GM18868 (cell line): ENCODE results near the gene ZNF80.
"Not testable (repeated sequence)": the region's sequence is repeated elsewhere in the genome, so short reads cannot be mapped to it uniquely, and the experiment has no call there.

Source experiments
- ATAC-seq: cut with Tn5 transposase; IDR thresholded peaks from one replicate; pipeline ENCODE4 v1.9.1; 2021; ENCODE audit warnings: mild to moderate bottlenecking, moderate library complexity; ENCODE audit not compliant: unreplicated experiment

Gene ZNF80

GRCh38 chr3:114237478-114237877 is at the start of gene ZNF80:
Gene ZNF80, minus strand, starts transcription at chr3:114237578. Its CDS starts 504 bp downstream, at chr3:114237074.
- ATAC-seq: not testable (repeated sequence)

GRCh38 chr3:114286266-114286665 is 48.9 kb upstream of the ZNF80 start:
- ATAC-seq: no peak

- ATAC-seq: no peak
Measured at GRCh38 chr3:114285648-114286230, 48.4 kb upstream of the ZNF80 start.

- no peak for ATAC-seq
Measured at GRCh38 chr3:114284644-114285043, 47.3 kb upstream of the ZNF80 start.

GRCh38 chr3:114276856-114277255 is 39.5 kb upstream of the ZNF80 start:
- ATAC-seq: not testable (repeated sequence)

GRCh38 chr3:114274929-114275328 is 37.6 kb upstream of the ZNF80 start:
- no peak for ATAC-seq

- no peak for ATAC-seq
Measured at GRCh38 chr3:114272271-114272670, 34.9 kb upstream of the ZNF80 start.

GRCh38 chr3:114270019-114270418 is 32.6 kb upstream of the ZNF80 start:
- no peak for ATAC-seq

- no peak for ATAC-seq
Measured at GRCh38 chr3:114260152-114260551, 22.8 kb upstream of the ZNF80 start.

- no peak for ATAC-seq
Measured at GRCh38 chr3:114259566-114259965, 22.2 kb upstream of the ZNF80 start.

GRCh38 chr3:114253505-114253904 is 16.1 kb upstream of the ZNF80 start:
- ATAC-seq: no peak

GRCh38 chr3:114252954-114253353 is 15.6 kb upstream of the ZNF80 start:
- ATAC-seq: no peak

- peak; percentile 97 for ATAC-seq
Measured at GRCh38 chr3:114242947-114243346, 5.6 kb upstream of the ZNF80 start.

- ATAC-seq: no peak
Measured at GRCh38 chr3:114241262-114241661, 3.9 kb upstream of the ZNF80 start.

GRCh38 chr3:114238146-114238785 is 888 bp upstream of the ZNF80 start:
- ATAC-seq: not testable (repeated sequence)

- ATAC-seq: no peak
Measured at GRCh38 chr3:114235431-114235830, 1.9 kb downstream of the ZNF80 start.

- no peak for ATAC-seq
Measured at GRCh38 chr3:114234745-114235144, 2.6 kb downstream of the ZNF80 start.

GRCh38 chr3:114231616-114232015 is 5.8 kb downstream of the ZNF80 start:
- no peak for ATAC-seq

GRCh38 chr3:114227076-114227475 is 10.3 kb downstream of the ZNF80 start:
- ATAC-seq: no peak

- ATAC-seq: no peak
Measured at GRCh38 chr3:114226313-114226712, 11.1 kb downstream of the ZNF80 start.

- ATAC-seq: peak; percentile 88
Measured at GRCh38 chr3:114223143-114223542, 14.2 kb downstream of the ZNF80 start.

GRCh38 chr3:114221881-114222264 is 15.5 kb downstream of the ZNF80 start:
- no peak for ATAC-seq
